GM15510 (cell line): Measurements from ENCODE around the gene CLN6.

Experiments
- POLR2A ChIP-seq: IDR thresholded peaks from 3 replicates; pipeline ENCODE4 v1.6.1; 2011; ENCODE audit warnings: borderline replicate concordance; ENCODE audit not compliant: insufficient read length; ENCODE audit errors: extremely low read depth

The CLN6 gene

GRCh38 chr15:68205558-68205944, 24.0 kb downstream of the CLN6 start:
- no peak for TF ChIP-seq POLR2A

GRCh38 chr15:68204776-68205557, 24.6 kb downstream of the CLN6 start, which contains the start of gene CALML4:
Gene CALML4, minus strand, starts transcription at chr15:68205332. Its CDS starts 85 bp downstream, at chr15:68205247.
- no peak for TF ChIP-seq POLR2A

GRCh38 chr15:68204361-68204760, 25.2 kb downstream of the CLN6 start:
- no peak for TF ChIP-seq POLR2A

- TF ChIP-seq POLR2A, result no peak
These were observed 25.6 kb downstream of the CLN6 start for GRCh38 chr15:68203956-68204355.

GRCh38 chr15:68203486-68203885, 26.0 kb downstream of the CLN6 start:
- no peak for TF ChIP-seq POLR2A

- TF ChIP-seq POLR2A, result no peak
These were observed 27.7 kb downstream of the CLN6 start for GRCh38 chr15:68201879-68202261.

- no peak for TF ChIP-seq POLR2A
These were observed 28.2 kb downstream of the CLN6 start for GRCh38 chr15:68201153-68201878.

- no peak for TF ChIP-seq POLR2A
These were observed 29.3 kb downstream of the CLN6 start for GRCh38 chr15:68200016-68200861.

GRCh38 chr15:68199340-68199739, 30.2 kb downstream of the CLN6 start:
- TF ChIP-seq POLR2A, result no peak

- no peak for TF ChIP-seq POLR2A
These were observed 31.7 kb downstream of the CLN6 start for GRCh38 chr15:68197661-68198437.

GRCh38 chr15:68197170-68197492, 32.4 kb downstream of the CLN6 start:
- no peak for TF ChIP-seq POLR2A

- TF ChIP-seq POLR2A, result no peak
These were observed 32.9 kb downstream of the CLN6 start for GRCh38 chr15:68196445-68197169.

GRCh38 chr15:68195336-68196112, 34.0 kb downstream of the CLN6 start:
- TF ChIP-seq POLR2A, result no peak

- no peak for TF ChIP-seq POLR2A
These were observed 36.6 kb downstream of the CLN6 start for GRCh38 chr15:68192804-68193486.
